Chondrocyte (in vitro differentiated cells): ENCODE results near the gene PPIG. TPM values are rescaled to one million over a fixed set of nuclear protein-coding genes. Genes with fewer than 3 reads are reported as not detected.
"Not testable (repeated sequence)": the region's sequence is repeated elsewhere in the genome, so short reads cannot be mapped to it uniquely, and the experiment has no call there.

Experiments
- DNase-seq: peaks from one replicate; pipeline ENCODE4 v3.0.0; 2021; ENCODE audit warnings: mixed read lengths, low spot score
- H3K27ac Mint-ChIP-seq: one replicate; pipeline ENCODE4 v1.8.0; 2021; ENCODE audit warnings: mild to moderate bottlenecking, moderate library complexity, mixed read lengths; ENCODE audit not compliant: unreplicated experiment
- H3K27me3 Mint-ChIP-seq: 2 replicates; pipeline ENCODE4 v1.8.0; 2021; ENCODE audit warnings: low read depth, mixed read lengths
- H3K36me3 Mint-ChIP-seq: 2 replicates; pipeline ENCODE4 v1.8.0; 2021; ENCODE audit warnings: low read depth, mixed read lengths
- H3K4me1 Mint-ChIP-seq: 2 replicates; pipeline ENCODE4 v1.8.0; 2021; ENCODE audit warnings: low read depth, mild to moderate bottlenecking, mixed read lengths
- H3K4me3 Mint-ChIP-seq: one replicate; pipeline ENCODE4 v1.8.0; 2021; ENCODE audit warnings: mild to moderate bottlenecking, moderate library complexity, mixed read lengths; ENCODE audit not compliant: unreplicated experiment
- H3K9me3 Mint-ChIP-seq: 2 replicates; pipeline ENCODE4 v1.8.0; 2021; ENCODE audit warnings: low read depth, mixed read lengths
- CTCF ChIP-seq: fragments of 200-600 bp; sonication (generic); IDR thresholded peaks from 2 replicates; pipeline ENCODE4 v1.5.0; 2021; ENCODE audit warnings: antibody characterized with exemption, mild to moderate bottlenecking, moderate library complexity
- total RNA-seq: library from RNA; stranded (reverse); gene quantifications from 3 replicates; pipeline ENCODE4 v1.2.1, GENCODE V29; 2021

The PPIG gene
- total RNA-seq, 1 donor from 2014 or later: 34.8 TPM

- no peaks in the 10 kb centered on the region for H3K27me3 Mint-ChIP-seq
- no peak overlapping the region for H3K4me3 Mint-ChIP-seq
- TF ChIP-seq CTCF: peak; percentile 31
- H3K36me3 Mint-ChIP-seq: no peaks in the 10 kb centered on the region
- no peak for DNase-seq
- H3K27ac Mint-ChIP-seq: no peak overlapping the region
- H3K9me3 Mint-ChIP-seq: peaks cover 3% of the 10 kb centered on the region
- H3K4me1 Mint-ChIP-seq: no peaks in the 10 kb centered on the region
These were observed 92.2 kb downstream of the PPIG start for GRCh38 chr2:169676357-169676756.

GRCh38 chr2:169676850-169677249 lies 92.7 kb downstream of the PPIG start:
- peaks cover 3% of the 10 kb centered on the region for H3K9me3 Mint-ChIP-seq
- no peak overlapping the region for H3K27ac Mint-ChIP-seq
- no peak for TF ChIP-seq CTCF
- no peaks in the 10 kb centered on the region for H3K27me3 Mint-ChIP-seq
- no peak for DNase-seq
- no peak overlapping the region for H3K4me3 Mint-ChIP-seq
- H3K36me3 Mint-ChIP-seq: no peaks in the 10 kb centered on the region
- no peaks in the 10 kb centered on the region for H3K4me1 Mint-ChIP-seq

- no peak for TF ChIP-seq CTCF
- Mint-ChIP-seq H3K4me1 (no peaks in the 10 kb centered on the region), H3K9me3 (peaks cover 3% of the 10 kb centered on the region), H3K27me3 (no peaks in the 10 kb centered on the region), H3K27ac (no peak overlapping the region), H3K36me3 (no peaks in the 10 kb centered on the region), H3K4me3 (no peak overlapping the region)
- no peak for DNase-seq
These were observed 98.9 kb downstream of the PPIG start for GRCh38 chr2:169683054-169683424.

GRCh38 chr2:169683425-169684134 lies 99.4 kb downstream of the PPIG start:
- no peak for TF ChIP-seq CTCF
- no peak for DNase-seq
- Mint-ChIP-seq H3K4me1 (no peaks in the 10 kb centered on the region), H3K27ac (no peak overlapping the region), H3K9me3 (peaks cover 3% of the 10 kb centered on the region), H3K27me3 (no peaks in the 10 kb centered on the region), H3K36me3 (peaks cover 2% of the 10 kb centered on the region), H3K4me3 (no peak overlapping the region)

- H3K4me3 Mint-ChIP-seq: no peak overlapping the region
- H3K27ac Mint-ChIP-seq: no peak overlapping the region
- H3K36me3 Mint-ChIP-seq: peaks cover 2% of the 10 kb centered on the region
- DNase-seq: no peak
- TF ChIP-seq CTCF: no peak
- H3K9me3 Mint-ChIP-seq: peaks cover 3% of the 10 kb centered on the region
- H3K27me3 Mint-ChIP-seq: no peaks in the 10 kb centered on the region
- no peaks in the 10 kb centered on the region for H3K4me1 Mint-ChIP-seq
These were observed 100.0 kb downstream of the PPIG start for GRCh38 chr2:169684135-169684565.

GRCh38 chr2:169684712-169685111 lies 100.6 kb downstream of the PPIG start:
- H3K4me1 Mint-ChIP-seq, H3K9me3 Mint-ChIP-seq, H3K36me3 Mint-ChIP-seq, DNase-seq, H3K27ac Mint-ChIP-seq, H3K27me3 Mint-ChIP-seq, H3K4me3 Mint-ChIP-seq: not testable (repeated sequence)

- H3K4me3 Mint-ChIP-seq, H3K36me3 Mint-ChIP-seq, H3K4me1 Mint-ChIP-seq, H3K27ac Mint-ChIP-seq, DNase-seq, H3K9me3 Mint-ChIP-seq, H3K27me3 Mint-ChIP-seq: not testable (repeated sequence)
These were observed 102.7 kb downstream of the PPIG start for GRCh38 chr2:169686825-169687224.

GRCh38 chr2:169687943-169688342 lies 103.8 kb downstream of the PPIG start:
- not testable (repeated sequence) for H3K27ac Mint-ChIP-seq, H3K4me3 Mint-ChIP-seq, DNase-seq, H3K36me3 Mint-ChIP-seq, H3K4me1 Mint-ChIP-seq, H3K9me3 Mint-ChIP-seq, H3K27me3 Mint-ChIP-seq
